Measurements from ENCODE around the gene PHETA1.

GRCh38 chr12:111344254-111344875 lies 24.5 kb downstream of the PHETA1 start:
- no peak for TF ChIP-seq CTCF (IDR thresholded peaks at IDR 0.05; ENCODE audit: low read depth, low read length, poor library complexity, severe bottlenecking)
- TF ChIP-seq EZH2phosphoT487 (IDR thresholded peaks at IDR 0.05; ENCODE audit: borderline replicate concordance, low read length), result no peak
